ENCODE measurements around the gene GRAP. TPM values are rescaled to one million over a fixed set of nuclear protein-coding genes. Genes with fewer than 3 reads are reported as not detected.

The GRAP gene
- total and polyA plus RNA-seq, 9 of the 15 experiments (the other 6 are each of a cell fraction or from before 2014, with no cell fraction given) = 0.07 to 0.41 (median 0.19) TPM; not detected in 5

DNA sequence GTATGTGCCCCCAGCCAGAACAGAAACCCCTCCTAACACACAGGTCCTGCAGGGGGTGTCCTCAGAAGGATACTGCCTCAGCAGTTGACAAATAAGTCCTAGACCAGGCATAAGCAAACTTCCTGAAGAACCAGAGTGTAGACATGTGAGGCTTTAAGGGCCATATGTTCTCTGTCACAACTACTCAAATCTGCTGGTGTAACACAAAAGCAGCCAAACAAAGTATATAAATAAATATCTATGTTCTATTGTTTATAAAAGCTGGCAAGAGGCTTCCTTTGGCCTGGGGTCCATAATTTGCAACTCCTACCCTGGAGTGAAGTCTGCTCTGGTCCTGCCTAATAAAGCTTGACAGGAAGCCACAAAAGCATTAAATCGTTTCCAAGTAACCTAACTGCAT lies 52.1 kb downstream of the GRAP start:
- H3K27me3 ChIP-seq (ENCODE audit: control insufficient read depth in 2 of 2, insufficient read depth in 2 of 2, low read length in 2 of 2) = no peaks in the 10 kb centered on the region
- intact Hi-C loops (cut with micrococcal nuclease) = no loop called here
- TF ChIP-seq, protein P1, sequence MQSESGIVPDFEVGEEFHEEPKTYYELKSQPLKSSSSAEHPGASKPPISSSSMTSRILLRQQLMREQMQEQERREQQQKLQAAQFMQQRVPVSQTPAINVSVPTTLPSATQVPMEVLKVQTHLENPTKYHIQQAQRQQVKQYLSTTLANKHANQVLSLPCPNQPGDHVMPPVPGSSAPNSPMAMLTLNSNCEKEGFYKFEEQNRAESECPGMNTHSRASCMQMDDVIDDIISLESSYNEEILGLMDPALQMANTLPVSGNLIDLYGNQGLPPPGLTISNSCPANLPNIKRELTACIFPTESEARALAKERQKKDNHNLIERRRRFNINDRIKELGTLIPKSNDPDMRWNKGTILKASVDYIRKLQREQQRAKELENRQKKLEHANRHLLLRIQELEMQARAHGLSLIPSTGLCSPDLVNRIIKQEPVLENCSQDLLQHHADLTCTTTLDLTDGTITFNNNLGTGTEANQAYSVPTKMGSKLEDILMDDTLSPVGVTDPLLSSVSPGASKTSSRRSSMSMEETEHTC (IDR thresholded peaks at IDR 0.05) = no peak
- TF ChIP-seq BHLHE40 (IDR thresholded peaks at IDR 0.05; ENCODE audit: low read length) = no peak
- no peak for TF ChIP-seq FOXA1 (IDR thresholded peaks at IDR 0.05; ENCODE audit: borderline replicate concordance)
- TF ChIP-seq, protein P2, sequence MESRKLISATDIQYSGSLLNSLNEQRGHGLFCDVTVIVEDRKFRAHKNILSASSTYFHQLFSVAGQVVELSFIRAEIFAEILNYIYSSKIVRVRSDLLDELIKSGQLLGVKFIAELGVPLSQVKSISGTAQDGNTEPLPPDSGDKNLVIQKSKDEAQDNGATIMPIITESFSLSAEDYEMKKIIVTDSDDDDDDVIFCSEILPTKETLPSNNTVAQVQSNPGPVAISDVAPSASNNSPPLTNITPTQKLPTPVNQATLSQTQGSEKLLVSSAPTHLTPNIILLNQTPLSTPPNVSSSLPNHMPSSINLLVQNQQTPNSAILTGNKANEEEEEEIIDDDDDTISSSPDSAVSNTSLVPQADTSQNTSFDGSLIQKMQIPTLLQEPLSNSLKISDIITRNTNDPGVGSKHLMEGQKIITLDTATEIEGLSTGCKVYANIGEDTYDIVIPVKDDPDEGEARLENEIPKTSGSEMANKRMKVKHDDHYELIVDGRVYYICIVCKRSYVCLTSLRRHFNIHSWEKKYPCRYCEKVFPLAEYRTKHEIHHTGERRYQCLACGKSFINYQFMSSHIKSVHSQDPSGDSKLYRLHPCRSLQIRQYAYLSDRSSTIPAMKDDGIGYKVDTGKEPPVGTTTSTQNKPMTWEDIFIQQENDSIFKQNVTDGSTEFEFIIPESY (CRISPR knock-in tag; IDR thresholded peaks at IDR 0.05) = no peak
- TF ChIP-seq NRF1 (conservative IDR thresholded peaks at IDR 0.05 in 1 of 2, IDR thresholded peaks at IDR 0.05 in 1 of 2) = no peak
- TF ChIP-seq BRD9 (IDR thresholded peaks at IDR 0.05; ENCODE audit: low read depth, partially characterized antibody) = no peak
- no peak for TF ChIP-seq GABPB1 (CRISPR knock-in tag; IDR thresholded peaks at IDR 0.05)
- TF ChIP-seq, protein P3, sequence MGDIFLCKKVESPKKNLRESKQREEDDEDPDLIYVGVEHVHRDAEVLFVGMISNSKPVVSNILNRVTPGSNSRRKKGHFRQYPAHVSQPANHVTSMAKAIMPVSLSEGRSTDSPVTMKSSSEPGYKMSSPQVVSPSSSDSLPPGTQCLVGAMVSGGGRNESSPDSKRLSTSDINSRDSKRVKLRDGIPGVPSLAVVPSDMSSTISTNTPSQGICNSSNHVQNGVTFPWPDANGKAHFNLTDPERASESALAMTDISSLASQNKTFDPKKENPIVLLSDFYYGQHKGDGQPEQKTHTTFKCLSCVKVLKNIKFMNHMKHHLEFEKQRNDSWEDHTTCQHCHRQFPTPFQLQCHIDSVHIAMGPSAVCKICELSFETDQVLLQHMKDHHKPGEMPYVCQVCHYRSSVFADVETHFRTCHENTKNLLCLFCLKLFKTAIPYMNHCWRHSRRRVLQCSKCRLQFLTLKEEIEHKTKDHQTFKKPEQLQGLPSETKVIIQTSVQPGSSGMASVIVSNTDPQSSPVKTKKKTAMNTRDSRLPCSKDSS (IDR thresholded peaks at IDR 0.05; ENCODE audit: low read depth, partially characterized antibody) = no peak
- no peak for TF ChIP-seq NR2C2 (CRISPR knock-in tag; IDR thresholded peaks at IDR 0.05)
- TF ChIP-seq NR2C2 (tag; IDR thresholded peaks at IDR 0.05) = no peak
- no peak for TF ChIP-seq HIVEP1 (CRISPR knock-in tag; IDR thresholded peaks at IDR 0.05)
- TF ChIP-seq, protein P4, sequence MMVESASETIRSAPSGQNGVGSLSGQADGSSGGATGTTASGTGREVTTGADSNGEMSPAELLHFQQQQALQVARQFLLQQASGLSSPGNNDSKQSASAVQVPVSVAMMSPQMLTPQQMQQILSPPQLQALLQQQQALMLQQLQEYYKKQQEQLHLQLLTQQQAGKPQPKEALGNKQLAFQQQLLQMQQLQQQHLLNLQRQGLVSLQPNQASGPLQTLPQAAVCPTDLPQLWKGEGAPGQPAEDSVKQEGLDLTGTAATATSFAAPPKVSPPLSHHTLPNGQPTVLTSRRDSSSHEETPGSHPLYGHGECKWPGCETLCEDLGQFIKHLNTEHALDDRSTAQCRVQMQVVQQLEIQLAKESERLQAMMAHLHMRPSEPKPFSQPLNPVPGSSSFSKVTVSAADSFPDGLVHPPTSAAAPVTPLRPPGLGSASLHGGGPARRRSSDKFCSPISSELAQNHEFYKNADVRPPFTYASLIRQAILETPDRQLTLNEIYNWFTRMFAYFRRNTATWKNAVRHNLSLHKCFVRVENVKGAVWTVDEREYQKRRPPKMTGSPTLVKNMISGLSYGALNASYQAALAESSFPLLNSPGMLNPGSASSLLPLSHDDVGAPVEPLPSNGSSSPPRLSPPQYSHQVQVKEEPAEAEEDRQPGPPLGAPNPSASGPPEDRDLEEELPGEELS (CRISPR knock-in tag; IDR thresholded peaks at IDR 0.05; ENCODE audit: borderline replicate concordance) = no peak
- TF ChIP-seq FOSL1 (tag; conservative IDR thresholded peaks at IDR 0.05) = no peak
- no peak for TF ChIP-seq MCM7 (IDR thresholded peaks at IDR 0.05)
- TF ChIP-seq EWSR1 (IDR thresholded peaks at IDR 0.05; ENCODE audit: borderline replicate concordance, low read depth, partially characterized antibody) = no peak
- no peak for TF ChIP-seq ZFP36 (IDR thresholded peaks at IDR 0.05; ENCODE audit: low read depth, low read length, partially characterized antibody)
- no peak for TF ChIP-seq KDM1A (IDR thresholded peaks at IDR 0.05)
- H3K27ac ChIP-seq (ENCODE audit: extremely low read depth, low read depth, low read length) = no peak overlapping the region
- CTCF ChIA-PET (ENCODE audit: low intra/inter-chr PET ratio) = no interaction called here
- WGBS (ENCODE audit: insufficient coverage, low coverage, missing lambda C conversion rate) = 75% methylated on average over 1 of the region's 1 CpG
- DNase-seq (ENCODE audit: extremely low read depth in 1 of 4, low spot score in 3 of 4) = no peak
- no TSS peak for BruUV-seq (replicated peaks)
- in situ Hi-C loops (cut with MboI) = no loop called here
- H3K4me2 ChIP-seq (ENCODE audit: insufficient read depth, low read length) = no peak overlapping the region
- no peaks in the 10 kb centered on the region; the same call in 1 of the 3 replicates for H3K36me3 ChIP-seq (ENCODE audit: control insufficient read depth, insufficient read depth, low read length)
- peaks cover 9 to 30% of the 10 kb centered on the region in 2 experiments; a peak in 4 of 5 replicates for H3K4me1 ChIP-seq (replicated peaks in 1 of 2; ENCODE audit: control insufficient read depth in 2 of 2, insufficient read depth in 2 of 2, low read length in 2 of 2)
- no peak for ATAC-seq
- H4K20me1 ChIP-seq (replicated peaks; ENCODE audit: control insufficient read depth, insufficient read depth, low read length) = peaks cover 13% of the 10 kb centered on the region; the same call in 1 of the 2 replicates
- no peak overlapping the region for H3K4me3 ChIP-seq
- no peaks in the 10 kb centered on the region for H3K9me3 ChIP-seq (replicated peaks; ENCODE audit: control insufficient read depth, insufficient read depth, low read depth, low read length)
- no peak for FAIRE-seq
- H3K9me1 ChIP-seq (ENCODE audit: control insufficient read depth, insufficient read depth, low read length) = peaks cover 3% of the 10 kb centered on the region
- H3K9ac ChIP-seq (ENCODE audit: insufficient read depth in 1 of 2, low read depth in 2 of 2, low read length in 2 of 2) = no peak overlapping the region
- no peak overlapping the region for H2AFZ ChIP-seq (ENCODE audit: low read depth, low read length)
- H3K79me2 ChIP-seq (ENCODE audit: control insufficient read depth, insufficient read depth, low read length) = 0 out of 3 replicates have a peak, but pooled peaks cover 3% of the 10 kb centered on the region
- POLR2A ChIA-PET = no interaction called here

Data from K562 (cell line).